Suprapubic skin (tissue), 4 donors: ENCODE results near the gene CNTN6.

Experiments
- POLR2A ChIP-seq, 2 donors: fragments of 450-650 bp; IDR thresholded peaks; one replicate each; pipeline ENCODE4 v1.6.1; 2017; ENCODE audit warnings: antibody characterized with exemption in 2 of 2, mild to moderate bottlenecking in 2 of 2, moderate library complexity in 2 of 2
- POLR2AphosphoS5 ChIP-seq, 3 donors: sonication (generic); formaldehyde crosslinking; IDR thresholded peaks; one replicate each; pipeline ENCODE4 v1.6.1; 2017; ENCODE audit warnings: antibody characterized with exemption in 3 of 3
- TF ChIP-seq, protein P1 (sequence below), 2 donors: fragments of 200-600 bp in 1 of 2; fragments of 450-650 bp in 1 of 2; sonication (generic) in 1 of 2; IDR thresholded peaks; one replicate each; pipeline ENCODE4 v1.5.1; 2016 to 2019; ENCODE audit warnings: antibody characterized with exemption in 2 of 2, mild to moderate bottlenecking in 1 of 2, moderate library complexity in 1 of 2

DNA sequence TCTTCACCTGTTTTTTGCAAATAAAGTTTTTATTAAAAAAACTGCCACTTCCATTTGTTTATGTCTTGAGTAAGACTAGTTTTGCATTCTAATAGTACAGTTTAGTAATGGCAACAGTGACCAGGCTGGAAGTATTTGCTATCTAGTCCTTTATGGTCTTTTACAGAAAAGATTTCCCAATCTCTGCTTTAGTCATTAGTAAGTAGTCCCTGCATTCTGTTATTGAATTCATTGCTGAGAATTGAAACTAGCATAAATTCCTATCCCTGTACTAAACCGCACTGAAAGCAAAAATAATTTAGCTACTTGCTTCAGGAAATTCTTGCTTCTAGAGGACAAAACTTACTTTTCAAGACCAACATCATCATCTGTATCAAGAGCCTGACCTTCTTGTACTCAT lies 46.2 kb downstream of the CNTN6 start:
- TF ChIP-seq, protein P1, sequence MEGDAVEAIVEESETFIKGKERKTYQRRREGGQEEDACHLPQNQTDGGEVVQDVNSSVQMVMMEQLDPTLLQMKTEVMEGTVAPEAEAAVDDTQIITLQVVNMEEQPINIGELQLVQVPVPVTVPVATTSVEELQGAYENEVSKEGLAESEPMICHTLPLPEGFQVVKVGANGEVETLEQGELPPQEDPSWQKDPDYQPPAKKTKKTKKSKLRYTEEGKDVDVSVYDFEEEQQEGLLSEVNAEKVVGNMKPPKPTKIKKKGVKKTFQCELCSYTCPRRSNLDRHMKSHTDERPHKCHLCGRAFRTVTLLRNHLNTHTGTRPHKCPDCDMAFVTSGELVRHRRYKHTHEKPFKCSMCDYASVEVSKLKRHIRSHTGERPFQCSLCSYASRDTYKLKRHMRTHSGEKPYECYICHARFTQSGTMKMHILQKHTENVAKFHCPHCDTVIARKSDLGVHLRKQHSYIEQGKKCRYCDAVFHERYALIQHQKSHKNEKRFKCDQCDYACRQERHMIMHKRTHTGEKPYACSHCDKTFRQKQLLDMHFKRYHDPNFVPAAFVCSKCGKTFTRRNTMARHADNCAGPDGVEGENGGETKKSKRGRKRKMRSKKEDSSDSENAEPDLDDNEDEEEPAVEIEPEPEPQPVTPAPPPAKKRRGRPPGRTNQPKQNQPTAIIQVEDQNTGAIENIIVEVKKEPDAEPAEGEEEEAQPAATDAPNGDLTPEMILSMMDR (IDR thresholded peaks at IDR 0.05), result no peak
- no peak for TF ChIP-seq POLR2AphosphoS5 (IDR thresholded peaks at IDR 0.05)
- TF ChIP-seq POLR2A (IDR thresholded peaks at IDR 0.05), result no peak
